Measurements from ENCODE around the gene DYRK1A. TPM values are rescaled to one million over a fixed set of nuclear protein-coding genes. Genes with fewer than 3 reads are reported as not detected.
A peak's percentile ranks its signal among the peaks of the same experiment; 100 is the strongest.

Gene DYRK1A
- total and polyA plus RNA-seq, 2 of the 13 experiments (the other 11 are each of a cell fraction or from before 2014, with no cell fraction given), result 24.6 to 34.2 TPM

DNA sequence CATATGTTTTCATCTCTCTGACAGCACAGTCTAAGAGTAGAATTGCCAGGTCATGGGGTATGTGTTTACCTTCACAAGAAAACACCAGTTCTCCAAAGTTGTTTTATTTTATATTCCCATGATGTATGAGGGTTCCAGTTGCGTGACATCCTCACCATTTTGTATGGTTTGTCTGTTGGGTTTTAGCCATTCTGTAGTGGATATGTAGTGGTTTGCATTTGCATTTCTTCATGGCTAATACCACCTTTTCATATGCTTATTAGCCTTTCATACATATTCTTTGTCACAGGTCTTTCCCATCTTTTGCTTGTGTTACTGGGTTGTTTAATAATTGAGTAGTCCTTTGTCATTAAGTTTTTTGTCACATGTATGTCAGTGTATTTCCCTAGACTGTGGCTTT, 132.1 kb downstream of the DYRK1A start:
- no TSS peak for BruUV-seq (replicated peaks)
- intact Hi-C loops (cut with micrococcal nuclease; ENCODE audit: unreplicated experiment), result no loop called here
- no peak for ATAC-seq

DNA sequence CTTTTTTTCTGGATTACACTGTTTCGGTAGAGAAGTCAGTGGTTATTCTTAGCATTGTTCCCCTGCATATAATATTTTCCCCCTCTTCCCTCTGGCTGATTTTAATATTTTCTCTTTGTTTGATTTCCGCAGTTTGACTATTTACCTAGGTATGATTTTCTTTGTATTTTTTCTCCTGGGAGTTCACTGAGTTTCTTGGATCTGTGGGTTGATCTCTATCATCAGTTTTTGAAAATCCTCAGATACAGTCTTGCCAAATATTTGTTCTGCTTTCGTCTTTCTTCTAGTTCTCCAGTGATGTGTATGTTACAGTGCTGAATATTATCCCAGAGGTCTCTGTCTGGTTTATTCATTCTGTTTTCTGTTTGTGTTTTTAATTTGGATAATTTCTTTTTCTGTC, 136.4 kb downstream of the DYRK1A start:
- Histone ChIP-seq H3K36me3 (replicated peaks in 1 of 2; ENCODE audit: control insufficient read depth in 1 of 2, insufficient read depth in 2 of 2, low read length in 2 of 2) (peaks cover 19 to 43% of the 10 kb centered on the region in 2 experiments), H3K27ac (ENCODE audit: extremely low read length, insufficient read depth, low read length) (no peak overlapping the region), H3K27me3 (ENCODE audit: control insufficient read depth in 1 of 2, insufficient read depth in 2 of 2, low read length in 2 of 2) (no peaks in the 10 kb centered on the region), H3K79me2 (ENCODE audit: insufficient read depth, low read length) (no peaks in the 10 kb centered on the region), H3K9ac (ENCODE audit: insufficient read depth, low read depth, low read length) (no peak overlapping the region), H2AFZ (ENCODE audit: low read length) (no peak overlapping the region), H3K4me2 (ENCODE audit: low read depth, low read length) (no peak overlapping the region), H4K20me1 (ENCODE audit: insufficient read depth, low read length) (no peaks in the 10 kb centered on the region), H3K9me3 (ENCODE audit: low read length) (no peaks in the 10 kb centered on the region), H3K4me3 (replicated peaks in 1 of 3; ENCODE audit: insufficient read depth in 1 of 3, low read depth in 2 of 3, low read length in 3 of 3) (no peak overlapping the region), H3K4me1 (ENCODE audit: insufficient read depth, low read length) (0 out of 2 replicates have a peak, but pooled peaks cover 7% of the 10 kb centered on the region)
- ChIA-PET CTCF (ENCODE audit: low intra/inter-chr PET ratio, low total read pairs) (no interaction called here), POLR2A (no interaction called here)
- DNase-seq (ENCODE audit: low spot score), result no peak
- 100% methylated on average over 3 of the region's 3 CpGs for WGBS (ENCODE audit: low lambda C conversion rate)
- BruUV-seq (replicated peaks), result no TSS peak
- no peak for FAIRE-seq
- in situ Hi-C loops (cut with HindIII; ENCODE audit: extremely low pct_ligation_motif_present, low pct_unique_long_range_greater_than_20kb), result no loop called here
- intact Hi-C loops (cut with micrococcal nuclease; ENCODE audit: unreplicated experiment), result no loop called here
- ATAC-seq, result no peak
- TF ChIP-seq U2AF1 (optimal IDR thresholded peaks at IDR 0.05; ENCODE audit: low read depth, low read length) (no peak), MED8 (CRISPR knock-in tag; IDR thresholded peaks at IDR 0.05; ENCODE audit: insufficient replicate concordance) (no peak), BHLHE40 (IDR thresholded peaks at IDR 0.05; ENCODE audit: low read length) (no peak), ZEB1 (IDR thresholded peaks at IDR 0.05; ENCODE audit: insufficient replicate concordance, low read depth) (no peak), MLLT10 (CRISPR knock-in tag; IDR thresholded peaks at IDR 0.05) (no peak), ATAD3A (CRISPR knock-in tag; IDR thresholded peaks at IDR 0.05) (no peak), ZNF160 (CRISPR knock-in tag; IDR thresholded peaks at IDR 0.05) (no peak), GATAD2A (CRISPR knock-in tag; IDR thresholded peaks at IDR 0.05) (no peak), HNRNPH1 (optimal IDR thresholded peaks at IDR 0.05; ENCODE audit: low read depth, low read length) (no peak), HOXA7 (CRISPR knock-in tag; IDR thresholded peaks at IDR 0.05) (no peak), DBP (CRISPR knock-in tag; IDR thresholded peaks at IDR 0.05; ENCODE audit: not compliant biosample characterization) (no peak), TBX3 (IDR thresholded peaks at IDR 0.05; ENCODE audit: borderline replicate concordance) (no peak), MEF2D (CRISPR knock-in tag; IDR thresholded peaks at IDR 0.05) (no peak), ZZZ3 (CRISPR knock-in tag; IDR thresholded peaks at IDR 0.05; ENCODE audit: borderline replicate concordance) (no peak)

More for the DNA sequence above, 132.1 kb downstream of the DYRK1A start:
- in situ Hi-C loops (cut with HindIII; ENCODE audit: extremely low pct_ligation_motif_present, low pct_unique_long_range_greater_than_20kb), result no loop called here
- Histone ChIP-seq H3K36me3 (replicated peaks in 1 of 2; ENCODE audit: control insufficient read depth in 1 of 2, insufficient read depth in 2 of 2, low read length in 2 of 2) (peaks cover 7 to 24% of the 10 kb centered on the region in 2 experiments; a peak in 4 of 5 replicates), H3K4me1 (ENCODE audit: insufficient read depth, low read length) (0 out of 2 replicates have a peak, but pooled peaks cover 7% of the 10 kb centered on the region), H4K20me1 (ENCODE audit: insufficient read depth, low read length) (no peaks in the 10 kb centered on the region), H3K27ac (ENCODE audit: extremely low read length, insufficient read depth, low read length) (no peak overlapping the region), H3K4me3 (replicated peaks in 1 of 3; ENCODE audit: insufficient read depth in 1 of 3, low read depth in 2 of 3, low read length in 3 of 3) (no peak overlapping the region), H3K4me2 (ENCODE audit: low read depth, low read length) (no peak overlapping the region), H3K9me3 (ENCODE audit: low read length) (no peaks in the 10 kb centered on the region), H3K9ac (ENCODE audit: insufficient read depth, low read depth, low read length) (no peak overlapping the region), H2AFZ (ENCODE audit: low read length) (no peak overlapping the region), H3K27me3 (ENCODE audit: control insufficient read depth in 1 of 2, insufficient read depth in 2 of 2, low read length in 2 of 2) (no peaks in the 10 kb centered on the region), H3K79me2 (ENCODE audit: insufficient read depth, low read length) (no peaks in the 10 kb centered on the region)
- ChIA-PET POLR2A (no interaction called here), CTCF (ENCODE audit: low intra/inter-chr PET ratio, low total read pairs) (no interaction called here)
- FAIRE-seq (no peak), DNase-seq (ENCODE audit: low spot score) (no peak)
- peak; percentile 61 for TF ChIP-seq RBM22 (optimal IDR thresholded peaks at IDR 0.05; ENCODE audit: low read length)
- no peak for TF ChIP-seq FUBP1 (CRISPR knock-in tag; IDR thresholded peaks at IDR 0.05; ENCODE audit: borderline replicate concordance)
- WGBS (ENCODE audit: low lambda C conversion rate), result 100% methylated on average over 1 of the region's 1 CpG
